A673 (cell line): Measurements from ENCODE around the gene ANKRD2. TPM values are rescaled to one million over a fixed set of nuclear protein-coding genes. Genes with fewer than 3 reads are reported as not detected.
A peak's percentile ranks its signal among the peaks of the same experiment; 100 is the strongest.
"Not testable (repeated sequence)": the region's sequence is repeated elsewhere in the genome, so short reads cannot be mapped to it uniquely, and the experiment has no call there.

Experiments used
- BruUV-seq: library from RNA; stranded (reverse); fragments of 400-500 nt; replicated peaks from 2 replicates; lab custom pipeline; 2021; lab: Mats Ljungman, UMichigan
- CTCF ChIA-PET: fragments of 300-600 bp; sonication (Branson Sonifier 250); formaldehyde crosslinking; loops from one replicate; lab custom pipeline; 2022; ENCODE audit warnings: antibody characterized with exemption; lab: Charles Lee
- POLR2A ChIA-PET: fragments of 300-600 bp; sonication (Branson Sonifier 250); formaldehyde crosslinking; loops from one replicate; lab custom pipeline; 2022; ENCODE audit warnings: antibody characterized with exemption; ENCODE audit not compliant: low non-redundant PET; lab: Charles Lee
- DNase-seq: peaks from one replicate; pipeline ENCODE4 v3.0.0-alpha.2; 2015; ENCODE audit warnings: low spot score
- H3K27ac ChIP-seq: fragments of 200-600 bp; sonication (generic); 2 replicates; pipeline ENCODE4 v1.5.1; 2016; ENCODE audit warnings: mixed run types, low read depth, mild to moderate bottlenecking, mixed read lengths, antibody characterized with exemption, low read length; ENCODE audit not compliant: poor library complexity, severe bottlenecking
- H3K27me3 ChIP-seq: fragments of 200-600 bp; sonication (generic); replicated peaks from 2 replicates; pipeline ENCODE4 v1.6.1; 2017; ENCODE audit warnings: mixed run types, low read depth, mild to moderate bottlenecking, mixed read lengths, antibody characterized with exemption, low read length; ENCODE audit not compliant: insufficient read depth, poor library complexity
- H3K36me3 ChIP-seq: fragments of 200-600 bp; sonication (generic); 2 replicates; pipeline ENCODE4 v1.6.1; 2016; ENCODE audit warnings: mixed run types, mild to moderate bottlenecking, mixed read lengths, antibody characterized with exemption, low read length; ENCODE audit not compliant: insufficient read depth, poor library complexity, severe bottlenecking
- H3K4me1 ChIP-seq: fragments of 200-600 bp; sonication (generic); 2 replicates; pipeline ENCODE4 v1.6.1; 2017; ENCODE audit warnings: mixed run types, mild to moderate bottlenecking, mixed read lengths, antibody characterized with exemption, low read length; ENCODE audit not compliant: insufficient read depth, poor library complexity, severe bottlenecking
- H3K4me3 ChIP-seq: fragments of 200-600 bp; sonication (generic); 2 replicates; pipeline ENCODE4 v1.5.1; 2016; ENCODE audit warnings: low read depth, mixed run types, mild to moderate bottlenecking, mixed read lengths, low read length; ENCODE audit not compliant: poor library complexity, severe bottlenecking
- H3K9me3 ChIP-seq: fragments of 200-600 bp; sonication (generic); 2 replicates; pipeline ENCODE4 v1.6.1; 2016; ENCODE audit warnings: mixed run types, low read depth, mild to moderate bottlenecking, mixed read lengths, antibody characterized with exemption, low read length; ENCODE audit not compliant: poor library complexity, severe bottlenecking
- EZH2 ChIP-seq: fragments of 200-600 bp; sonication (generic); IDR thresholded peaks from 2 replicates; pipeline ENCODE4 v1.6.1; 2017; ENCODE audit warnings: borderline replicate concordance, low read depth, mild to moderate bottlenecking, mixed read lengths, antibody characterized with exemption, low read length; ENCODE audit not compliant: poor library complexity, severe bottlenecking
- intact Hi-C: fragments of 100-400 bp; cut with micrococcal nuclease; formaldehyde crosslinking; loops from one replicate; pipeline ENCODE4 v1.10.0; 2022; ENCODE audit not compliant: unreplicated experiment
- total RNA-seq: library from RNA; stranded (reverse); gene quantifications from 2 replicates; pipeline ENCODE4 v1.2.3, GENCODE V29; 2021
- TF ChIP-seq, protein P1 (sequence below): fragments of 300-800, 200-600 bp; sonication (generic); conservative IDR thresholded peaks from 2 replicates; pipeline ENCODE4 v1.5.1; 2017; ENCODE audit warnings: low read depth, mild to moderate bottlenecking, antibody characterized with exemption, low read length, moderate library complexity, mixed read lengths

ANKRD2 gene
- total RNA-seq, 1 experiment from 2014 or later = not detected

DNA sequence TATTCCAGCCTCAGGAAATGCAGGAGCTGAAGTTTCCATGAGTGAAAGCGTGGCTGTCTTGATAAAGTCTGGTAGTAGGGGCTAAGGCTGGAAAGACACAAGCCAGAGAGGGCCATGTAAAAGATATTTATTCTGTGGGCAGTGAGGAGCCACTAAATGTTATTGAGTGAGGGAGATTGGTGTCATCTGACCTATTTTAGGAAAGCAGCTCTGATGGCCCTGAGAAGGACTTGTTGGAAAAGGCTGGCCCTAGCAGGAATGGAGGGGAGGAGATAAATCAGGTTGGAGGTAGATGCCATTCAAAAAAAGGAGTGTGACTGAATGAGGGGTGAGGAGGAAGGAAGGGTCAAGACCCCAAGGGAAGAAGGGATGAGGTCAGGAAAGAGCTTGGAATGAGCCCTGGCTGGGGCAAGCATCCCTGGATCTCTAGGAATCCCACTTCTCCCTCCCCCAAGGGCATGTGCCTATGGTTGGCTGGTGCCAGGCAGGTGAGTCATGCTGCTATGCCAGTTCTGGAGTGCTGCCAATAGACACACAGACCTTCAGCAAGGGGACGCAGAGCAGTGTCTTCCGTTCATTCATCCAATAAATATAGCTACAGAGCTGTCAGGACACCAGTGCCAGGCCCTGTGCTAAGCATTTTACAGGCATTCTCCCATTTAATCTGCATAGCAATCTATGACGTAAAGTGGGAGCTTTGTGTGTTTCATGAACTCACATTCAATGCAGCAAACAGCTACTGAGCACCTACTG lies 2.0 kb downstream of the ANKRD2 start:
- Histone ChIP-seq H3K9me3 (no peaks in the 10 kb centered on the region), H3K27me3 (no peaks in the 10 kb centered on the region), H3K4me3 (no peak overlapping the region), H3K4me1 (no peaks in the 10 kb centered on the region), H3K36me3 (no peaks in the 10 kb centered on the region), H3K27ac (no peak overlapping the region)
- peak; percentile 60 for DNase-seq
- TF ChIP-seq, protein P1, sequence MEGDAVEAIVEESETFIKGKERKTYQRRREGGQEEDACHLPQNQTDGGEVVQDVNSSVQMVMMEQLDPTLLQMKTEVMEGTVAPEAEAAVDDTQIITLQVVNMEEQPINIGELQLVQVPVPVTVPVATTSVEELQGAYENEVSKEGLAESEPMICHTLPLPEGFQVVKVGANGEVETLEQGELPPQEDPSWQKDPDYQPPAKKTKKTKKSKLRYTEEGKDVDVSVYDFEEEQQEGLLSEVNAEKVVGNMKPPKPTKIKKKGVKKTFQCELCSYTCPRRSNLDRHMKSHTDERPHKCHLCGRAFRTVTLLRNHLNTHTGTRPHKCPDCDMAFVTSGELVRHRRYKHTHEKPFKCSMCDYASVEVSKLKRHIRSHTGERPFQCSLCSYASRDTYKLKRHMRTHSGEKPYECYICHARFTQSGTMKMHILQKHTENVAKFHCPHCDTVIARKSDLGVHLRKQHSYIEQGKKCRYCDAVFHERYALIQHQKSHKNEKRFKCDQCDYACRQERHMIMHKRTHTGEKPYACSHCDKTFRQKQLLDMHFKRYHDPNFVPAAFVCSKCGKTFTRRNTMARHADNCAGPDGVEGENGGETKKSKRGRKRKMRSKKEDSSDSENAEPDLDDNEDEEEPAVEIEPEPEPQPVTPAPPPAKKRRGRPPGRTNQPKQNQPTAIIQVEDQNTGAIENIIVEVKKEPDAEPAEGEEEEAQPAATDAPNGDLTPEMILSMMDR = no peak
- no peak for TF ChIP-seq EZH2
- ChIA-PET POLR2A (interaction anchor here (0.6 kb wide), 2 partner anchors 50 to 704 kb away, joined by 3 read pairs; no protein-coding TSS in a partner anchor), CTCF (interaction anchor here (0.6 kb wide), 1 partner anchor 31 kb away, joined by 4 read pairs; no protein-coding TSS in a partner anchor)
- intact Hi-C loops = loop anchor here (5.0 kb wide), 1 partner anchor 158 kb away; no protein-coding TSS in a partner anchor
- no TSS peak for BruUV-seq

DNA sequence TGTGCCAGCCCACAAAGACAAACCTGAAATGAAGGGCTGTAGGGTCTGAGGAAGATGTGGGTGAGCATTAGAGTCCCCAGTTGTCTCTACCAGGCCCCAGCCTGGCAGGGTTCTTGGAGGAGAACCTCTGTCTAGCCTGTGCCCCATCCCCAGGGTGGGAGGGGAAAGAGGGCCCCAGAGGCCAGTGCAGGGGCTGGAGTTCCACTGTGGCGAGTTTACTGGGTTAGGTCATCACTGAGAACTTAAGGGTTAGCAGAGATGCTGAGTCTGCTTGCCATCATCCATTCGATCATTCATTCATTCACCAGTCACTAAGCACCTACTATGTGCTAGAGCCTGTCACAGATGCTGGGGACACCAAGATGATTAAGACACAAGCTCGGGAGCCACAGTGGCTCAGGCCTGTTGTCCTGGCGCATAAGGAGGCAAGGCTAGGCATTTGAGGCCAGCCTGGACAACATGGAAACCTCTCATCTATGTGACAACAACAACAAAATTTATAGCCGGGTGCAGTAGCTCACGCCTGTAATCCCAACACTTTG lies 2.6 kb downstream of the ANKRD2 start:
- TF ChIP-seq EZH2 = no peak
- TF ChIP-seq, protein P1 = no peak
- intact Hi-C loops = no loop called here
- no peak for DNase-seq
- no TSS peak for BruUV-seq
- no peaks in the 10 kb centered on the region for H3K4me1 ChIP-seq
- no peaks in the 10 kb centered on the region for H3K9me3 ChIP-seq
- no peaks in the 10 kb centered on the region for H3K36me3 ChIP-seq
- POLR2A ChIA-PET = interaction anchor here (0.6 kb wide), 1 partner anchor 49 kb away, joined by 3 read pairs; no protein-coding TSS in a partner anchor
- H3K4me3 ChIP-seq = no peak overlapping the region
- H3K27ac ChIP-seq = no peak overlapping the region
- CTCF ChIA-PET = no interaction called here
- H3K27me3 ChIP-seq = no peaks in the 10 kb centered on the region

DNA sequence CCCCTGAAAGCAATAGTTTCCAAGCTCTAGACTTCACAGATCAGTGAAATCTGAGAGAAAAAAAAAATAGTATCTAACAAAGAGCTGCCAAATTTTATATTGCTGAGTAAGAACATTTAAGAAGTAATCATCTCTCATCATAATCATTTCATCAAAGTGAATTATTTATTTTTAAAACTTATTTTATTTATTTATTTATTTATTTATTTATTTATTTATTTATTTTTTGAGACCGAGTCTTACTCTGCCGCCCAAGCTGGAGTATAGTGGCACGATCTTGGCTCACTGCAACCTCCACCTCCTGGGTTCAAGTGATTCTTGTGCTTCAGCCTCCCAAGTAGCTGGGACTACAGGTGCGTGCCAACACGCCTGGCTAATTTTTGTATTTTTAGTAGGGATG lies 3.9 kb downstream of the ANKRD2 start:
- intact Hi-C loops, H3K9me3 ChIP-seq, H3K4me1 ChIP-seq, H3K4me3 ChIP-seq, H3K27ac ChIP-seq, CTCF ChIA-PET, DNase-seq, H3K27me3 ChIP-seq, BruUV-seq, H3K36me3 ChIP-seq: not testable (repeated sequence)
- POLR2A ChIA-PET = interaction anchor here (0.7 kb wide), 1 partner anchor 81 kb away, joined by 5 read pairs; no protein-coding TSS in a partner anchor
